ENCODE measurements around the gene CNTNAP2.

CNTNAP2 gene

DNA sequence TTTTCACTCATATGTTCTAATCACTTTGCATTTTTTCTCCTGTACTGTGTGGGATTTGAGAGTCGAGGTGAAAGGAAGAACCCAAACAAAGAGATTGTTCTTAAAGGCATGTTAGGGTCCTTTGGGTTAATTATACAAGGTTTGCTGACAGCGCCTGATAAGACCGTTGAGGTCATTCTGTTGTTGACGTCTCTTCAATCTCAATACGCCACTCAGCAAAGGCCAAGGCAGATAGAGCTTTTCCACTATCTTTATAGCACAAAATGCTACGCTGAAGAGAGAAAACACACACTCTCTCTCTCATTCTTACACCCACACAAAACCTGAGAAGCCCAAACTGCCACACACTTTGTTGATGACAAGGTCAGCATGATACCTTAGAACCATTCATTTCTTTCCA lies 228.7 kb downstream of the CNTNAP2 start (continued):
- TF ChIP-seq, protein P1, sequence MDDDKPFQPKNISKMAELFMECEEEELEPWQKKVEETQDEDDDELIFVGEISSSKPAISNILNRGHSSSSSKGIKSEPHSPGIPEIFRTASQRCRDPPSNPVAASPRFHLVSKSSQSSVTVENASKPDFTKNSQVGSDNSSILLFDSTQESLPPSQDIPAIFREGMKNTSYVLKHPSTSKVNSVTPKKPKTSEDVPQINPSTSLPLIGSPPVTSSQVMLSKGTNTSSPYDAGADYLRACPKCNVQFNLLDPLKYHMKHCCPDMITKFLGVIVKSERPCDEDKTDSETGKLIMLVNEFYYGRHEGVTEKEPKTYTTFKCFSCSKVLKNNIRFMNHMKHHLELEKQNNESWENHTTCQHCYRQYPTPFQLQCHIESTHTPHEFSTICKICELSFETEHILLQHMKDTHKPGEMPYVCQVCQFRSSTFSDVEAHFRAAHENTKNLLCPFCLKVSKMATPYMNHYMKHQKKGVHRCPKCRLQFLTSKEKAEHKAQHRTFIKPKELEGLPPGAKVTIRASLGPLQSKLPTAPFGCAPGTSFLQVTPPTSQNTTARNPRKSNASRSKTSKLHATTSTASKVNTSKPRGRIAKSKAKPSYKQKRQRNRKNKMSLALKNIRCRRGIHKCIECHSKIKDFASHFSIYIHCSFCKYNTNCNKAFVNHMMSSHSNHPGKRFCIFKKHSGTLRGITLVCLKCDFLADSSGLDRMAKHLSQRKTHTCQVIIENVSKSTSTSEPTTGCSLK (tag by site-specific recombination; IDR thresholded peaks at IDR 0.05) = no peak
- no peak for TF ChIP-seq ZFP3 (tag by site-specific recombination; IDR thresholded peaks at IDR 0.05; ENCODE audit: low read depth)
- TF ChIP-seq ZNF354C (tag by site-specific recombination; IDR thresholded peaks at IDR 0.05; ENCODE audit: borderline replicate concordance, low read depth) = no peak
- no peak for TF ChIP-seq ZNF37A (tag by site-specific recombination; IDR thresholded peaks at IDR 0.05)
- TF ChIP-seq ZBTB7A (tag by site-specific recombination; IDR thresholded peaks at IDR 0.05; ENCODE audit: low read depth) = no peak
- no peak for TF ChIP-seq GFI1B (tag by site-specific recombination; IDR thresholded peaks at IDR 0.05)
- TF ChIP-seq ZNF112 (tag by site-specific recombination; IDR thresholded peaks at IDR 0.05) = no peak

DNA sequence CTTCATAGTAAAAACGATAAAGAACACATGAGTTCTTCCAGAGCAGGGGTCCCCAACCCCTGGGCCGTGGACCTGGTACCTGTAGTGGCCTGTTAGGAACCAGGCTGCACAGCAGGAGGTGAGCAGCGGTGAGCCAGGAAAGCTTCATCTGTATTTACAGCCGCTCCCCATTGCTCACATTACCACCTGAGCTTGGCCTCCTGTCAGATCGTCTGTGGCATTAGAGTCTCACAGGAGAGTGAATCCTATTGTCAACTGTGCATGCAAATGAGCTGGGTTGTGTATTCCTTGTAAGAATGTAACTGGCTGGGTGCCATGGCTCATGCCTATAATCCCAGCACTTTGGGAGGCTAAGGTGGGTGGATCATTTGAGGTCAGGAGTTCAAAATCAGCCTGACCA lies 229.5 kb downstream of the CNTNAP2 start:
- TF ChIP-seq ZNF610 (tag by site-specific recombination; IDR thresholded peaks at IDR 0.05; ENCODE audit: borderline replicate concordance) (peak; percentile 97), ZIC2 (tag by site-specific recombination; IDR thresholded peaks at IDR 0.05) (no peak)
- TF ChIP-seq, protein P2, sequence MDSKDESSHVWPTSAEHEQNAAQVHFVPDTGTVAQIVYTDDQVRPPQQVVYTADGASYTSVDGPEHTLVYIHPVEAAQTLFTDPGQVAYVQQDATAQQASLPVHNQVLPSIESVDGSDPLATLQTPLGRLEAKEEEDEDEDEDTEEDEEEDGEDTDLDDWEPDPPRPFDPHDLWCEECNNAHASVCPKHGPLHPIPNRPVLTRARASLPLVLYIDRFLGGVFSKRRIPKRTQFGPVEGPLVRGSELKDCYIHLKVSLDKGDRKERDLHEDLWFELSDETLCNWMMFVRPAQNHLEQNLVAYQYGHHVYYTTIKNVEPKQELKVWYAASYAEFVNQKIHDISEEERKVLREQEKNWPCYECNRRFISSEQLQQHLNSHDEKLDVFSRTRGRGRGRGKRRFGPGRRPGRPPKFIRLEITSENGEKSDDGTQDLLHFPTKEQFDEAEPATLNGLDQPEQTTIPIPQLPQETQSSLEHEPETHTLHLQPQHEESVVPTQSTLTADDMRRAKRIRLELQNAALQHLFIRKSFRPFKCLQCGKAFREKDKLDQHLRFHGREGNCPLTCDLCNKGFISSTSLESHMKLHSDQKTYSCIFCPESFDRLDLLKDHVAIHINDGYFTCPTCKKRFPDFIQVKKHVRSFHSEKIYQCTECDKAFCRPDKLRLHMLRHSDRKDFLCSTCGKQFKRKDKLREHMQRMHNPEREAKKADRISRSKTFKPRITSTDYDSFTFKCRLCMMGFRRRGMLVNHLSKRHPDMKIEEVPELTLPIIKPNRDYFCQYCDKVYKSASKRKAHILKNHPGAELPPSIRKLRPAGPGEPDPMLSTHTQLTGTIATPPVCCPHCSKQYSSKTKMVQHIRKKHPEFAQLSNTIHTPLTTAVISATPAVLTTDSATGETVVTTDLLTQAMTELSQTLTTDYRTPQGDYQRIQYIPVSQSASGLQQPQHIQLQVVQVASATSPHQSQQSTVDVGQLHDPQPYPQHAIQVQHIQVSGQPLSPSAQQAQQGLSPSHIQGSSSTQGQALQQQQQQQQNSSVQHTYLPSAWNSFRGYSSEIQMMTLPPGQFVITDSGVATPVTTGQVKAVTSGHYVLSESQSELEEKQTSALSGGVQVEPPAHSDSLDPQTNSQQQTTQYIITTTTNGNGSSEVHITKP (tag by site-specific recombination; IDR thresholded peaks at IDR 0.05) = no peak
- TF ChIP-seq, protein P3, sequence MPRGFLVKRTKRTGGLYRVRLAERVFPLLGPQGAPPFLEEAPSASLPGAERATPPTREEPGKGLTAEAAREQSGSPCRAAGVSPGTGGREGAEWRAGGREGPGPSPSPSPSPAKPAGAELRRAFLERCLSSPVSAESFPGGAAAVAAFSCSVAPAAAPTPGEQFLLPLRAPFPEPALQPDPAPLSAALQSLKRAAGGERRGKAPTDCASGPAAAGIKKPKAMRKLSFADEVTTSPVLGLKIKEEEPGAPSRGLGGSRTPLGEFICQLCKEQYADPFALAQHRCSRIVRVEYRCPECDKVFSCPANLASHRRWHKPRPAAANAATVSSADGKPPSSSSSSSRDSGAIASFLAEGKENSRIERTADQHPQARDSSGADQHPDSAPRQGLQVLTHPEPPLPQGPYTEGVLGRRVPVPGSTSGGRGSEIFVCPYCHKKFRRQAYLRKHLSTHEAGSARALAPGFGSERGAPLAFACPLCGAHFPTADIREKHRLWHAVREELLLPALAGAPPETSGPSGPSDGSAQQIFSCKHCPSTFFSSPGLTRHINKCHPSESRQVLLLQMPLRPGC (tag by site-specific recombination; IDR thresholded peaks at IDR 0.05) = no peak
- Histone ChIP-seq H3K36me3 (ENCODE audit: control insufficient read depth in 2 of 2, insufficient read depth in 1 of 2, low read length in 2 of 2) (no peaks in the 10 kb centered on the region), H3K4me1 (ENCODE audit: control insufficient read depth, insufficient read depth, low read length) (peaks cover 3% of the 10 kb centered on the region; the same call in 1 of the 2 replicates), H3K27ac (ENCODE audit: extremely low read depth, low read depth, low read length) (peak overlapping the region; percentile 32; the same call in 1 of the 2 replicates), H3K9me3 (ENCODE audit: control insufficient read depth, insufficient read depth, low read depth, low read length) (no peaks in the 10 kb centered on the region), H3K4me3 (ENCODE audit: low read depth, low read length) (no peak overlapping the region)
- POLR2A ChIA-PET = interaction anchor here (0.6 to 1.1 kb wide), 2 partner anchors 61 to 308 kb away, joined by 3 to 4 read pairs; no protein-coding TSS in a partner anchor
- CTCF ChIA-PET = interaction anchor here (0.5 to 0.7 kb wide), 2 partner anchors 8 to 1228 kb away, joined by 4 to 5 read pairs; no protein-coding TSS in a partner anchor

DNA sequence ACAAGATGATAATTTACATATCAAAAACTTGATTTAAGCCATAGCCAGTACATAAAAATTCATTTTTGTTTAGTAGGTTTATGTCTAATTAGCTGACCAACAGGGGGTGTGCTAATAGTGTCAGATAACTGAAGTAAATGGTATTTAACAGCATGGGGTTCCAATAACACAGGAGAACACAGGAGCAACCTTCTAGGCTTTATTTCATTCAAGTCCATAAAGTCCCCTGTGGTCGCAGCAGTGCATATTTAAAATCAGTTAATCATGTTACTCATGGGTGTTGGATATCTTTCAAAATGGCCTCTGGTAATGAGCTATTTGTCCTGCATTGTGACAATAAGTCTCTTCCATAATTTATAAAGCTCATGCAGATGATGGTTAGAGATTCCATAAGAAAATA lies 238.6 kb downstream of the CNTNAP2 start:
- TF ChIP-seq ZNF585B (tag by site-specific recombination; IDR thresholded peaks at IDR 0.05) = no peak
- TF ChIP-seq YY1 (tag by site-specific recombination; IDR thresholded peaks at IDR 0.05) = no peak
- TF ChIP-seq, protein P4, sequence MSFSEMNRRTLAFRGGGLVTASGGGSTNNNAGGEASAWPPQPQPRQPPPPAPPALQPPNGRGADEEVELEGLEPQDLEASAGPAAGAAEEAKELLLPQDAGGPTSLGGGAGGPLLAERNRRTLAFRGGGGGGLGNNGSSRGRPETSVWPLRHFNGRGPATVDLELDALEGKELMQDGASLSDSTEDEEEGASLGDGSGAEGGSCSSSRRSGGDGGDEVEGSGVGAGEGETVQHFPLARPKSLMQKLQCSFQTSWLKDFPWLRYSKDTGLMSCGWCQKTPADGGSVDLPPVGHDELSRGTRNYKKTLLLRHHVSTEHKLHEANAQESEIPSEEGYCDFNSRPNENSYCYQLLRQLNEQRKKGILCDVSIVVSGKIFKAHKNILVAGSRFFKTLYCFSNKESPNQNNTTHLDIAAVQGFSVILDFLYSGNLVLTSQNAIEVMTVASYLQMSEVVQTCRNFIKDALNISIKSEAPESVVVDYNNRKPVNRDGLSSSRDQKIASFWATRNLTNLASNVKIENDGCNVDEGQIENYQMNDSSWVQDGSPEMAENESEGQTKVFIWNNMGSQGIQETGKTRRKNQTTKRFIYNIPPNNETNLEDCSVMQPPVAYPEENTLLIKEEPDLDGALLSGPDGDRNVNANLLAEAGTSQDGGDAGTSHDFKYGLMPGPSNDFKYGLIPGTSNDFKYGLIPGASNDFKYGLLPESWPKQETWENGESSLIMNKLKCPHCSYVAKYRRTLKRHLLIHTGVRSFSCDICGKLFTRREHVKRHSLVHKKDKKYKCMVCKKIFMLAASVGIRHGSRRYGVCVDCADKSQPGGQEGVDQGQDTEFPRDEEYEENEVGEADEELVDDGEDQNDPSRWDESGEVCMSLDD (tag by site-specific recombination; IDR thresholded peaks at IDR 0.05) = no peak
- TF ChIP-seq ZNF324 (tag by site-specific recombination; IDR thresholded peaks at IDR 0.05) = no peak
- no peak for TF ChIP-seq ZNF664 (tag by site-specific recombination; IDR thresholded peaks at IDR 0.05)
- TF ChIP-seq ZNF24 (tag by site-specific recombination; IDR thresholded peaks at IDR 0.05) = no peak
- TF ChIP-seq ZNF114 (tag by site-specific recombination; IDR thresholded peaks at IDR 0.05) = no peak
- TF ChIP-seq SP2 (tag by site-specific recombination; IDR thresholded peaks at IDR 0.05) = no peak
- Histone ChIP-seq H3K4me1 (ENCODE audit: control insufficient read depth, insufficient read depth, low read length) (peaks cover 2% of the 10 kb centered on the region; the same call in 1 of the 2 replicates), H3K36me3 (ENCODE audit: control insufficient read depth in 2 of 2, insufficient read depth in 1 of 2, low read length in 2 of 2) (no peaks in the 10 kb centered on the region), H3K4me3 (ENCODE audit: low read depth, low read length) (no peak overlapping the region), H3K27ac (ENCODE audit: extremely low read depth, low read depth, low read length) (no peak overlapping the region), H3K9me3 (ENCODE audit: control insufficient read depth, insufficient read depth, low read depth, low read length) (no peaks in the 10 kb centered on the region)
- POLR2A ChIA-PET = no interaction called here
- CTCF ChIA-PET = no interaction called here
